NCI-H1105 (cell line): Measurements from ENCODE around the gene MCF2.
"Not testable (repeated sequence)": the region's sequence is repeated elsewhere in the genome, so short reads cannot be mapped to it uniquely, and the experiment has no call there.

ENCODE experiments used
- DNase-seq: peaks from one replicate; lab custom pipeline; 2025; lab: John Stamatoyannopoulos, UW

The MCF2 gene, protein sequence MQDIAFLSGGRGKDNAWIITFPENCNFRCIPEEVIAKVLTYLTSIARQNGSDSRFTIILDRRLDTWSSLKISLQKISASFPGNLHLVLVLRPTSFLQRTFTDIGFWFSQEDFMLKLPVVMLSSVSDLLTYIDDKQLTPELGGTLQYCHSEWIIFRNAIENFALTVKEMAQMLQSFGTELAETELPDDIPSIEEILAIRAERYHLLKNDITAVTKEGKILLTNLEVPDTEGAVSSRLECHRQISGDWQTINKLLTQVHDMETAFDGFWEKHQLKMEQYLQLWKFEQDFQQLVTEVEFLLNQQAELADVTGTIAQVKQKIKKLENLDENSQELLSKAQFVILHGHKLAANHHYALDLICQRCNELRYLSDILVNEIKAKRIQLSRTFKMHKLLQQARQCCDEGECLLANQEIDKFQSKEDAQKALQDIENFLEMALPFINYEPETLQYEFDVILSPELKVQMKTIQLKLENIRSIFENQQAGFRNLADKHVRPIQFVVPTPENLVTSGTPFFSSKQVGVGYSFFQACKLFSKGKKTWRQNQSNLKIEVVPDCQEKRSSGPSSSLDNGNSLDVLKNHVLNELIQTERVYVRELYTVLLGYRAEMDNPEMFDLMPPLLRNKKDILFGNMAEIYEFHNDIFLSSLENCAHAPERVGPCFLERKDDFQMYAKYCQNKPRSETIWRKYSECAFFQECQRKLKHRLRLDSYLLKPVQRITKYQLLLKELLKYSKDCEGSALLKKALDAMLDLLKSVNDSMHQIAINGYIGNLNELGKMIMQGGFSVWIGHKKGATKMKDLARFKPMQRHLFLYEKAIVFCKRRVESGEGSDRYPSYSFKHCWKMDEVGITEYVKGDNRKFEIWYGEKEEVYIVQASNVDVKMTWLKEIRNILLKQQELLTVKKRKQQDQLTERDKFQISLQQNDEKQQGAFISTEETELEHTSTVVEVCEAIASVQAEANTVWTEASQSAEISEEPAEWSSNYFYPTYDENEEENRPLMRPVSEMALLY

DNA sequence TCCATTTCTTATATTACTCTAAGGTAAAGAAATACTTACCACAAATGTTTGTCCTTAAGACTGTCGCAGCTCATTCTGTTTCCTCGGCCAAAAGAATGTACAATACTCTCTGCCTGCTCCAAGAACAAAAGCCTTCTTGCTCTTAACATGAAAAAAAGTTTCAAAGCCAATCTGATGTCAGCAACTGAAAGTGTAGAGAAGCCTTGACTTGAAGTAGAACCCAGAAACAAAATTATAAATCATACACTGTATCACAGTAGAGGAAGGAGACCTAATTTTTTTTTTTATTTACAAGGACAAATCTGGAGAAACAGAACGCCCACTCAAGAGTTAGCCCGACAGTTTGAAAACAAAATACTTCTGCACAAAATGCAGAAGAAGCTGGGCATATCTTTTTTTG, at the start of gene MCF2:
TSS of gene MCF2 (minus strand) at position 101 of the 400 bp plus-strand sequence. CDS start 56,423 bp downstream, outside the sequence.
- DNase-seq = no peak

DNA sequence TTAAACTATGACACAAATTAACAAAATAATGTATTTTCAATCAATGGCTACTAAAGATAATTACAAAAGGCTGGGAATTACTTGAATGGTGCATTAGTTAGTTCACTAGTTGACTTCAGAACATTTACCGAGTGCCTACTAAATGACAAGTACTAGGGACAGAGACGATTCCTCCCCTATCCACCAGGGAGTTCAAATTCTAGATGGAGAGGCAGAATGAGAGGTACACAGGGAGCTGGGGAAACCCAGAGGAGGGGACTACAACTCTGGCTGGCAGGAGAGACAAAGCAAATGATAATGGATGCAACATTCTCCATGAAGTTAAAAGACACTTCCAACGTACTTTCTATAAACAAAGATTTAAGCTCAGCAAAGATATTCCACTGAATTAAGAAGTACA, 43.1 kb upstream of the MCF2 start:
- no peak for DNase-seq

DNA sequence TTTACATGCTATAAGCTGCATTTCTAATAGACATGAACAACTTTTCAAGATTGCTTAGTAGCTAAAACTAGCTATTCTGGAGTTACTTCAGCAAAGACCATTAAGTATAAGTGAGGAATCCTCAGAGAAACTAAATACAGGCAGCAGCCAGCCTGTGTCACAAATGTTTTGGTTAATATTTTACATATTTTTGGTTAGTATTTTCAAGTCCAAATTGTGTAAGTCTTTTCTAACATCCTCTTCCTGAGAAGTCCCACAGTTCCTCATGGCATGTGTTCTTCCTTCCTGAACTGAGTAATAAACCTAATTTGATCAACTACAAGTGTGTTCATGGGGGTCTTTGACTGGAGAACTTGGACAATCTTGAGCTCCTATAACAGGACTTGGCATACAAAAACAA, 42.4 kb upstream of the MCF2 start:
- no peak for DNase-seq

DNA sequence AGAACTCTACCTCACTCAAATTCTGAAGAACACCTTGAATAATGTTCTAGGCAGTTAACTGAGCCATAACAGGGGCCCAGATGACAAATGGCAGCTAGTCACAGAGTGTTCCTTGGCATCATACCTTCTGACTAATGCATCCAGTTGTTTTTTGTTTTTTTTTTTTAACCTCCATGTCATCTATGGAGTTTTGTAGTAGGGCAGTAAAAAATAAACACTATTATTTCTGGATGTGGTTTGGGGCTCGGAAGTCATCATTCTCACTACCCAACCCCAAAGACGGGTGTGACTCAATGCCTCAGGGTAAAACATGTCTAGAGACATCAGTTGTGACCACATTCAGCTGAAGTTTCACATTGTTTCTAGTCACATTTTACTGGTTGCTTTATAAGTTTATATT, 31.2 kb upstream of the MCF2 start:
- no peak for DNase-seq

DNA sequence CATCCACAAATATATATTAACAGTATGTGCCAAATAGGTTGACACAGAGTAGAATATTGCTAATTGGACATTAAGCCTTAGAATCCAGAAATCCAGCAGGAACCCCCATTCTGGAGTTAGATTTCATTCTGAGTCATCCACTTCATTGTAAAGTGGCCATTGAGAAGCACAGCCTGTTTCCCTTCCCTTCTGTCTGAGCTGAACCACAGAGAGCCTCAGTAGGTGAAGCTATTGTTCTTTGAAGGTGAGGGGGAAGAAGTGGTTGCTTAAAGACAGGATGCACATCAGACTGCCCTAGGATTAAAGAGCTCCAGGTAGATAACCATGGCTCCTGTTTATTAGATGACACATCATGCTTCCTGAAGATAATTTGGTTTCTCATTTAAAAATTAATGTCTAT, 30.6 kb upstream of the MCF2 start:
- no peak for DNase-seq

DNA sequence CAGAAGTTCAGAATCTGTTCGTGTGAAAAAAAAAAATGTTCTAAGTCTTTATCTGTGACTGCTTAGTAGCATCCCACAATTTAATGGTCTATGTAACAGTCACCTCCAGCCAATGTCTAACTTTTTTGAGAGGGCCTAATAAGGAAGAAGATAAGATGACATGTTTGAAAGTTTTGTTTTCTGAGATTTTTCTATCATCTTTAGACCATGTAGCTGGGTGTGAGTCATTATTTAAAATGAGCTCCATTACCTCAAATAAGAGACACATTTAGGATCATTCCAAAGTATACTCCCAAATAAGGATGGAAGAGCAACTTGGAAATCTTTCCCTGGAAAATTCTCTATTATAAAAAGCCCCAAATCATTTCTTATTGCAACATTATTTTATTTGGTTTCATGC, 28.2 kb upstream of the MCF2 start:
- DNase-seq = no peak

DNA sequence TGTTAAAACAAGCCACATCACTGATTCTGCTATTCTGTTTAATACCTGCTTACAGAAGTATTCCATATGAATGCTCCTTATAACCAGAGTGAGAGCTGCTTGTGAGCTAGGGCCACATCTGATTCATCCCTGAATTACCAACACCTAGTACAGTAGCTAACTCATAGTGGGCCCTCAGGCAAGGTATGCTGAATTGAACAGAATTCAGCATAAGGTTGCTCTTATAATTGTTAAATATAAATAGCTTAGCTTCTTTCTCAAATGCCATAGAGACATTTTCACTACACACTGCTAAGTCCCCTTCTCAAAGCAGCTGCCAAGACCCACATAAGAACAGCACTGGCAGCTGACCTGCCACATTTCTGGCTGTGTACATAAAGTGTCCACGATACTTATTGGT, 27.0 kb upstream of the MCF2 start:
- DNase-seq = no peak

DNA sequence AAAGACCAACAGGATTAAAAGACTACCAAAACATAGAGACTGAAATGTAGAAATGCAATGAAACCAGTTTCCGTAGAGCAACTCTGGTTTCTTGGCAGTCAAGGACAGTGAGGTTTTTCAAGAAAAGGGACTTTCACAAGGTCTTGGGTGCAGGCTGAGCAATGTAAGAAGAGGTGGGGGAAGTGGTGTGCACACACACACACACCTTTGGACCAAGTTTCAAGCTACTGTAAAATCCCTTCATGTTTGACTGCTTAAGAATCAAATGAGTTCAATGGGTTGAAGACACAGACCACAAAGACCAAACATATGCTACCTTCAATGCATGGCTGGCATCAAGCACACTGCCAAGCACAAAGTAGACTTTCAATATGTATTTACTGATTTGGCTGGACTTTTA, 17.8 kb upstream of the MCF2 start:
- DNase-seq = no peak

DNA sequence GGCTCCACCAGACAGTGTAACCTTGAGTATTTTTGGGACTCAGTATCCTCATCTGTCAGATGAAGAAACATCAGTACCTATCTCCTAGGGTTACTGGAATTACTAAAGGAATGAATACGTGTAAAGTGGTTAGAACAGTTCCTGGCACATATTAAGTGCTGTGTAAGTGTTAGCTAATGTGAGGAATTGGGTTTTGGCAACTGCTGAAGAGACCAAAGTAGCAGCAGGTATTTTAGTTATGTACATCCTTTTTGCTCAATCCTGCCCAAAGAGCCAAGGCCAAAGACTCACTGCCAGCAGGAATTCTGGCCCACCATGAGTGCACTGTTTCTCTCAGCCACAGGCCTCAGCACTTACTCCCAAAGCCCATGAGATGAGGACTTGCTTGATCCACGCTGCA, 16.7 kb upstream of the MCF2 start:
- DNase-seq = no peak

DNA sequence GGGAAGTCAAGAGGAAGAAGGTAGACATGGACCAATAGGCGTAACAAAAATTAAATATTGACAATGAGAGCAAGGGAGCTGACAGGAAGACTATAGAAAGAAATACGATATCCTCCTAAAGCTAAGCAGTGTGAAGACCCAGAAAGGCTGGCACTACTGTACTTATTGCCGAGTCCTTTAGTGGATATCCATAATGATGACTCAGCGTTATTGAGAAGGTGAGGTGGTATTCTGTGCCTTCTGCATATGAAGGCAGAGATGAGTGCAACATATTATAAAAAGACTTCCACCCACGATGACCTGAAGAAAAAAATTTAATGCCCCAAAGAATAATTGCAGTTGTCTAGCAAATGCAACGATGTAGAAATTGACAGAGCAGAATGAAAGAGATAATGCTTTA, 13.0 kb upstream of the MCF2 start:
- no peak for DNase-seq

DNA sequence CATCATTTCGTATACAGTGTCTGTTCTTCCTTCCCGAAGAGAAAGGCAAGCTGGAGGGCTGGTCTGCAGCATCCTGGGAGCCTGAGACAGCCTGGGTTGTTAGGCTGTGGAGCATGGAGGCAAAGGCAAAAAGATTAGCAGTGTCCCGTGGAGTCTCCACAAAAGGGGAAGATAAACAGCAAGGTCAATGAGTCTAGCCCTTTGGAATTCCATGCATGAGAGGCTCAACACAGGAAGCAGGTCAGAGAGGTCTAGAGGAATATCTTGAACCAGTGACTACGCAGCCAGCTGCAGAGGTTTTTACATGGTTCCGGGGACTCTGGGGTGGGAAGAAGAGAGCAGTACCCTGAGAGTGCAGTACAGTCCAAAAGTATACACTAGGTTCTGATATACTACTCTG, 12.2 kb upstream of the MCF2 start:
- DNase-seq = no peak

DNA sequence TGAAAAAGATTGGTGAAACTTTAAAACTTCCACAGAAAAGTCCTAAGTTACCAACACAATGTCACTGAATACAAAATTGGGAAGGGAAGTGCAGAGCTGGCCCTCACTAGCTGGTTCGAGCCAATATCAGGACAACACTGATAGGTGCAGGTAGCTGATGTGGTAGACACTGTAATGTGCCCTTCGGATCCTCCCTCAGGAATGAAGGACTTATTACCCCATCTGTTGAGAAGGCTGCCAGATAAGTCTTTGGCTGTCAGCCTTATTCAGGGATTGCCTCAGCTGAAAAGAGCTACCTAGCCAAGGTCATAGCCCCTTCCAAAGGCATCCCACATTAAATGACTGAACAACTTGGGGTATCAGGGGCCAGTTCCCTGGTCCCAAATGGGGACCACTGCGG, 5.3 kb downstream of the MCF2 start:
- DNase-seq = no peak

DNA sequence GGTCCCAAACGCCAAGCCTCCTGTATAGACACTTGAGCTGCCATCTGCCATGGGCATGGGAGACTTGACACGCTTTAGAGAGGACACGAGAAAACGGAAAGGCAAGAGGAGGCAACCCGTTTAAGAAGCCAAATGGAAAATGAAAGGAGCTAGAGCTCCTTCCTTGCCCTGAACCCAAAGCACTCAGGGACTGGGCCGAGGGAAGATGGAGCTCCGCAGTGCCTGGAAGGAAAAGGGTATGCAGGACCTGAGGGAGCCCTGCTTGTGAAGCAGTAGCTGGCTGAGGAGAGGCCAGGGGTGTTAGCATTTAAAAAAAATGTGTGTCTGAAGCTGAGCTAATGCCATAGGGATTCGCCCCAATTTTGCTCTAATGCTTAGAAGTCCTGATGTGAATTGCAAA, 15.1 kb downstream of the MCF2 start:
- no peak for DNase-seq

DNA sequence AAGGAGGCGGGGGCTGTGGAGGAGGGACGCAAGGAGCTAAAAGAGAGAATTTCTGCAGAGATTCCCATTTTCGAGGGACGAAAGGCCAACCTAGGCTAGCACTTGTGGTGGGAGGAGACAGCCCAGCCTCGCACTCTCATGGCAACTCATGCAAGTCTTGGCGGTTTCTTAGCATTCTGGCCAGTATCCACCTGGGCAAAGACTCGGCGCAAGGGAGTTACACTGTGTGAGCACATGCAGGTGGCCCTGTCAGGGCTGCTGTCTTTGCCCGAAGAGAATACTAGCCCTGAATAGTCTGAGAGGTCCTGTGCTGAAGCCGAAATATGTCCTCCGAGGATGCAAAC, 15.5 kb downstream of the MCF2 start:
- no peak for DNase-seq

DNA sequence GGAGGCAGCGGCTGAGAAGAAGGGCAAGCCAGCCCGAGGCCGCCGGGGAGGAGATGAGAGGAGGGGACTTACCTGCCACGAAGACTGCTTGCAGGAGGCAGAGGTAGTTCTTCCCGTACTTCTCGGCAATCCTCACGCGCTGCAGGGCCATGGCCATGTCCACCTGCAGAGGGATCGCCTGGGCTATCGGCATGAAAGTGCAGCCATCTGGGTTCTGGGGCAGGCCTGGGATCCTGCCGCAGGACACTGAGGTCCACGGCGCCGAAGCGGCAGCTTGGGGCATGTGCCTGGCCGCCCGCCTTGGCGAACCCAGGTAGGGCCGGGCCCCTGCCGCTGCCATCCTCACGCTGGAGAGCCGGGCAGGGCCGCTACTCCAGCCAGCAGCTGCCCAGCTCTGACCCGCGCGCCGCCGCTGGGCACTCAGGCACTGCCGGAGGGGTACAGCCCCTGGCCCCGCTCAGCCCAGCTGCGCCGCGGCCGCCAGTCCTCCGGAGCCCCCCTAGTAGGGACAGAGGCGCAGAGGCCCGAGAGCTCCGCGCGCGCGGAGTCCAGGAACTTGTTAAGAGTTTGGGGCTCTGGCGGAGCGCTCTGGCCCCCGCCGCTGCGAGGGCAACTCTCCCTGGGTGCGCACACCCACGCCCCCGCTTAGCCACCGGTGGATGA, 16.0 kb downstream of the MCF2 start:
- DNase-seq = no peak

DNA sequence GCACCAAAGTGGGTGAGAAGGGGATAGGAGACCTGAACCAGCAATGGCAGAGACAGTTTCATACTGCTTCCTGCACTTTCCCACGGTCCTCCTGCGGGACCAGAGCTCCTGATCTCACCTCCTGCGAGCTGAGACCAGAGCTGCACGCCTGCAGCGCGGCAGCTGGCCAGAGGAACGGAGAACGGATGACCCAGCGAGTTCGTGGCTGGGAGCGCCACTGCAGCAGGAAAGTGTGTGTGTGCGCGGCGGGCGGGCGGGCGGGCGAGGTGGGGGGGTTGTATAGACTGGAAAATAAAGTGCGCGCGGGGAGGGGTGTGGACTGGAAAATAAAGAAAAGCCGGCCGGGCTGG, 16.5 kb downstream of the MCF2 start:
- no peak for DNase-seq

DNA sequence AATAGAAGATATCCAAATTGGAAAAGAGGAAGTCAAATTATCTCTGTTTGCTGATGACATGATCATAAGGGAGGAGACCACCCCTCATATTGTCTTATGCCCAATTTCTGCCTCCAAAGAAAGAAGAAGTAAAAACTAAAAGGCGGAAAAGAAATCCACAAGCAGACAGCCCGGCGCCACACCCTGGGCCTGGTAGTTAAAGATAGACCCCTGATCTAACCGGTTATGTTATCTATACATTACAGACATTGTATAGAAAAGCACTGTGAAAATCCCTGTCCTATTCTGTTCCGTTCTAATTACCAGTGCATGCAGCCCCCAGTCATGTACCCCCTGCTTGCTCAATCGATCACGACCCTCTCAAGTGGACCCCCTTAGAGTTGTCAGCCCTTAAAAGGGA, 22.8 kb downstream of the MCF2 start:
- not testable (repeated sequence) for DNase-seq

DNA sequence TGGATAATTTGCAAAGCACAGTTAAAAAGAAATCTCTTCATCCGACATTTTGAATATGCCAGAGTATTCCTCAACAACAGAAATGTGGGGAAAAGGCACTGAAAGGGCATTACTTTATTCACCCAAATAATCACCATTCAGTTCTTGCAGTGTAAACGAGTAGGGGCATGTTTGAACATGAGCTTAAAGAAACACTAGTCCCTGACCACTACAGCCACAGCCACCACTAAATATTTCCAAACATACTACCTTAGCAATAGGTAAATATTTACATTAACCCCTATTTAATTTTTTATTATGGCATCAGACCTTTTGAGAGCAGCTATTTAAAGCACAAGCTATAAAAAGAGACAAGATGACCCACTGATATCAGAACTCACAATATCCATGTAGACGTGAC, 27.6 kb downstream of the MCF2 start:
- no peak for DNase-seq

DNA sequence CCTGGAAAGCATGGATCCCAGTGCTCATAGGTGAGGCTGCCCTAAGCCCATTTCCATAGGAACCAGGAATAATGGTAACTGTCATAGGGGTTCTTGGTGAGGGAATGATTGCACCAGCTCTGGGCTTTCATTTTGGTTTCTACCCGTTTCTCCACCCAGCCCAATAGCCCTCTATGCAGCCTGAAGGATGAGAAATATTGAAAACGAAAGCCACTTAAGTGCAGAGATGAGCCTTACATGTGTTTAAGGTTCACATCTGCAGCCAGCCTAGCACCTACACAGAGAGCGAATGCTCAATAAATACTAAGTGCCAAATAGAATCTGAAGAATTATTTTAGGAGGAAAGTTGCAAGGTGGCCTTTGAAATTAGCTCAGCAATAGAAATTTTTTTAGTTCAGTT, 60.4 kb downstream of the MCF2 start:
- DNase-seq = no peak

DNA sequence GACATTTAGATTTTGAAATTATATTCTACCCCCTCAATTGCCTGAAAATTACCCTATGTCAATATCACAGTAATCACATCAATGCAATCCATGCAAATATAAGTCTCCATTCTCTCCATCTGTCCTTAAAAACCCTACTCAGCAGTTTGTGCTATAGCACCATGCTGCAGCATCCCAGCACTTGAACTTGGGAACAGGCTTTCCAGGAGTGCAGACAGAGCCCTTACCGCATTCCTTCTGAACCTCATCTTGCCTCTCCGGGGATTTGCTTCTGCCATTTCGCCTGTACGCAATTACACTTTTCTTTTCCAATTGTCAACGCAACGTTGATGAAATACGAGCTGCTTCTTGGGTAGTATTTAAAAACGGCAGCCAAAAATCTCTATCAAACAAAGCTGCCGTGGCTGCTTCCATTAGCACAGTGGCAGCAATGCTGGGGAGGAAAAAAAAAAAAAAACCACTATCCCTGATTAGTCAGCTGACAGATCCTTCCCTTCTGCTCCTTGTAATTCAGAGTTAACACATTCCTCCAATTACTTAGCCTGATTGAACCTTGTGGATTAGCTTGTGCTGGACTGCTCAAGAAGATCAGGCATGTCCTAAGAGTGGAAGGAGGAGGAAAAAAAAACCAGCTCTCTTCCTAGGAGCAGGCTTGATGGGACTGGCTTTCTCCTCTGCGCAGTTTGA, 65.6 kb downstream of the MCF2 start:
- no peak for DNase-seq

DNA sequence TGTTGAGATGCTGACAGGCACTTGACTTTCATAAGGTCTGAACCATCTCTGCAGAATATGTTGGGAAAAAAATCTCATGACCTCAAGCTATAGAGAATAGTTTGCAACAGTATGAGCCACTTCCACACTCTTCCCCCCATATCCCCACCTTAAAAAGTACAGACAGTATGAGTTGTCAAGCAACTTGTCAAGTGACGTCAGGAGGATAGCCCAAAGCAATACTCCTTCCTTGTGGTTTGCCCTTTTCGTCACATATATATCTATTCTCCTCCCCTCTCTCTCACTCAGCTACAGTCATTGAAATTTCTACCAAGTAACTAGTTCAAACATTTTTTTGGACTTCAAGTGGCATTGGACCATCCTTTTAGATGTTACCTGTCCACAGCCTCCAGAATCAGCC, 67.7 kb downstream of the MCF2 start:
- DNase-seq = no peak

DNA sequence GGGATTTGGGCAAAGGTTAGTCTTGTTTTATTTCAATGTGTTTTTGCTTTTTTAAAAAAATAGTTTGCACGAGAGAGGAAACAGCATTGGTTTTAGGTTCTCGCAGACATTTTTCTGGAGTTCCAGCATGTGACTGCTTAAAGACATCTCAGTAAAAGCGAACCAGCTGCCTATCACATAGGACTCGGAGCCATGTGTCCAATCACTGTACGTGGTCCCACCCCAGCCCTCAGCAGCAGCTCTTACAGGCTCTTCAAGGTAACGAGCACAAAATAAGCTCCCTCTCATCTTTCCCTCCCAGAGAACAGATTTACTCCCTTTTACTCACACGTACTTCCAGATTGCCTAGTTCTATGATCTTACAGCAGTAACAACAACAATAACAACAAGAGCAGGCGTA, 68.7 kb downstream of the MCF2 start:
- no peak for DNase-seq
